ENCODE data around the gene CENPX. TPM values are rescaled to one million over a fixed set of nuclear protein-coding genes. Genes with fewer than 3 reads are reported as not detected.

Gene CENPX
- total and polyA plus RNA-seq, 2 of the 13 experiments (the other 11 are each of a cell fraction or from before 2014, with no cell fraction given): 92.7 to 170 TPM

- TF ChIP-seq, protein P1, sequence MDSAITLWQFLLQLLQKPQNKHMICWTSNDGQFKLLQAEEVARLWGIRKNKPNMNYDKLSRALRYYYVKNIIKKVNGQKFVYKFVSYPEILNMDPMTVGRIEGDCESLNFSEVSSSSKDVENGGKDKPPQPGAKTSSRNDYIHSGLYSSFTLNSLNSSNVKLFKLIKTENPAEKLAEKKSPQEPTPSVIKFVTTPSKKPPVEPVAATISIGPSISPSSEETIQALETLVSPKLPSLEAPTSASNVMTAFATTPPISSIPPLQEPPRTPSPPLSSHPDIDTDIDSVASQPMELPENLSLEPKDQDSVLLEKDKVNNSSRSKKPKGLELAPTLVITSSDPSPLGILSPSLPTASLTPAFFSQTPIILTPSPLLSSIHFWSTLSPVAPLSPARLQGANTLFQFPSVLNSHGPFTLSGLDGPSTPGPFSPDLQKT (CRISPR knock-in tag; IDR thresholded peaks at IDR 0.05; ENCODE audit: borderline replicate concordance): no peak
- TF ChIP-seq ZNF672 (CRISPR knock-in tag; IDR thresholded peaks at IDR 0.05): no peak
- no peak for TF ChIP-seq ZNF572 (CRISPR knock-in tag; IDR thresholded peaks at IDR 0.05)
- peak; percentile 6; the same call in 1 of the 2 replicates for TF ChIP-seq CEBPG (CRISPR knock-in tag; IDR thresholded peaks at IDR 0.05)
- peak; percentile 75 for TF ChIP-seq PHF20 (CRISPR knock-in tag; IDR thresholded peaks at IDR 0.05)
- TF ChIP-seq ZNF124 (CRISPR knock-in tag; IDR thresholded peaks at IDR 0.05): peak; percentile 77; the same call in 1 of the 2 replicates
- TF ChIP-seq RORA (CRISPR knock-in tag; IDR thresholded peaks at IDR 0.05): no peak
- TF ChIP-seq TOE1 (CRISPR knock-in tag; IDR thresholded peaks at IDR 0.05): 0 out of 2 replicates have a peak, but pooled peaks have one; percentile 42
- TF ChIP-seq, protein P2, sequence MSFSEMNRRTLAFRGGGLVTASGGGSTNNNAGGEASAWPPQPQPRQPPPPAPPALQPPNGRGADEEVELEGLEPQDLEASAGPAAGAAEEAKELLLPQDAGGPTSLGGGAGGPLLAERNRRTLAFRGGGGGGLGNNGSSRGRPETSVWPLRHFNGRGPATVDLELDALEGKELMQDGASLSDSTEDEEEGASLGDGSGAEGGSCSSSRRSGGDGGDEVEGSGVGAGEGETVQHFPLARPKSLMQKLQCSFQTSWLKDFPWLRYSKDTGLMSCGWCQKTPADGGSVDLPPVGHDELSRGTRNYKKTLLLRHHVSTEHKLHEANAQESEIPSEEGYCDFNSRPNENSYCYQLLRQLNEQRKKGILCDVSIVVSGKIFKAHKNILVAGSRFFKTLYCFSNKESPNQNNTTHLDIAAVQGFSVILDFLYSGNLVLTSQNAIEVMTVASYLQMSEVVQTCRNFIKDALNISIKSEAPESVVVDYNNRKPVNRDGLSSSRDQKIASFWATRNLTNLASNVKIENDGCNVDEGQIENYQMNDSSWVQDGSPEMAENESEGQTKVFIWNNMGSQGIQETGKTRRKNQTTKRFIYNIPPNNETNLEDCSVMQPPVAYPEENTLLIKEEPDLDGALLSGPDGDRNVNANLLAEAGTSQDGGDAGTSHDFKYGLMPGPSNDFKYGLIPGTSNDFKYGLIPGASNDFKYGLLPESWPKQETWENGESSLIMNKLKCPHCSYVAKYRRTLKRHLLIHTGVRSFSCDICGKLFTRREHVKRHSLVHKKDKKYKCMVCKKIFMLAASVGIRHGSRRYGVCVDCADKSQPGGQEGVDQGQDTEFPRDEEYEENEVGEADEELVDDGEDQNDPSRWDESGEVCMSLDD (CRISPR knock-in tag; IDR thresholded peaks at IDR 0.05; ENCODE audit: borderline replicate concordance): no peak
- no peak for TF ChIP-seq NR2F6 (IDR thresholded peaks at IDR 0.05)
- 0 out of 2 replicates have a peak, but pooled peaks have one; percentile 7 for TF ChIP-seq NR2F6 (CRISPR knock-in tag; IDR thresholded peaks at IDR 0.05)
- TF ChIP-seq TCF7L2 (IDR thresholded peaks at IDR 0.05; ENCODE audit: low read depth, low read length): no peak
- TF ChIP-seq ZNF205 (CRISPR knock-in tag; IDR thresholded peaks at IDR 0.05): peak; percentile 66; the same call in 1 of the 2 replicates
- no peak for TF ChIP-seq GLMP (CRISPR knock-in tag; IDR thresholded peaks at IDR 0.05; ENCODE audit: borderline replicate concordance)
- TF ChIP-seq ZNF468 (CRISPR knock-in tag; IDR thresholded peaks at IDR 0.05): 0 out of 2 replicates have a peak, but pooled peaks have one; percentile 83
- TF ChIP-seq ZNF329 (CRISPR knock-in tag; IDR thresholded peaks at IDR 0.05; ENCODE audit: low read depth): no peak
- no peak for TF ChIP-seq ZNF879 (CRISPR knock-in tag; IDR thresholded peaks at IDR 0.05)
- TF ChIP-seq ZNF382 (CRISPR knock-in tag; IDR thresholded peaks at IDR 0.05; ENCODE audit: borderline replicate concordance): no peak
- TF ChIP-seq ZNF629 (CRISPR knock-in tag; conservative IDR thresholded peaks at IDR 0.05): no peak
- TF ChIP-seq JUND (CRISPR knock-in tag; IDR thresholded peaks at IDR 0.05): peak; percentile 43; the same call in 1 of the 2 replicates
- TF ChIP-seq MLLT10 (CRISPR knock-in tag; IDR thresholded peaks at IDR 0.05): no peak
- TF ChIP-seq HDAC2 (CRISPR knock-in tag; IDR thresholded peaks at IDR 0.05): peak; percentile 74
- no peak; the same call in 1 of the 2 replicates for TF ChIP-seq ZNF598 (CRISPR knock-in tag; IDR thresholded peaks at IDR 0.05; ENCODE audit: borderline replicate concordance)
- TF ChIP-seq MAFK (conservative IDR thresholded peaks at IDR 0.05 in 1 of 2, IDR thresholded peaks at IDR 0.05 in 1 of 2; ENCODE audit: low read length in 2 of 2): no peak
- TF ChIP-seq, protein P3, sequence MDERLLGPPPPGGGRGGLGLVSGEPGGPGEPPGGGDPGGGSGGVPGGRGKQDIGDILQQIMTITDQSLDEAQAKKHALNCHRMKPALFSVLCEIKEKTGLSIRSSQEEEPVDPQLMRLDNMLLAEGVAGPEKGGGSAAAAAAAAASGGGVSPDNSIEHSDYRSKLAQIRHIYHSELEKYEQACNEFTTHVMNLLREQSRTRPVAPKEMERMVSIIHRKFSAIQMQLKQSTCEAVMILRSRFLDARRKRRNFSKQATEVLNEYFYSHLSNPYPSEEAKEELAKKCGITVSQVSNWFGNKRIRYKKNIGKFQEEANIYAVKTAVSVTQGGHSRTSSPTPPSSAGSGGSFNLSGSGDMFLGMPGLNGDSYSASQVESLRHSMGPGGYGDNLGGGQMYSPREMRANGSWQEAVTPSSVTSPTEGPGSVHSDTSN (CRISPR knock-in tag; IDR thresholded peaks at IDR 0.05): no peak
- no peak for TF ChIP-seq KAT2B (IDR thresholded peaks at IDR 0.05; ENCODE audit: borderline replicate concordance, low read depth, low read length)
These were observed 14.6 kb upstream of the CENPX start, which contains the start of gene DCXR (continued) for GRCh38 chr17:82037092-82037888.

Data from HepG2 (cell line).